A673 (cell line): Measurements from ENCODE around the gene WIPF3.

Source experiments
- CTCF ChIP-seq: fragments of 300-800, 200-600 bp; sonication (generic); conservative IDR thresholded peaks from 2 replicates; pipeline ENCODE4 v1.5.1; 2017; ENCODE audit warnings: low read depth, mild to moderate bottlenecking, antibody characterized with exemption, low read length, moderate library complexity, mixed read lengths
- EZH2 ChIP-seq: fragments of 200-600 bp; sonication (generic); IDR thresholded peaks from 2 replicates; pipeline ENCODE4 v1.6.1; 2017; ENCODE audit warnings: borderline replicate concordance, low read depth, mild to moderate bottlenecking, mixed read lengths, antibody characterized with exemption, low read length; ENCODE audit not compliant: poor library complexity, severe bottlenecking

- TF ChIP-seq CTCF (no peak), EZH2 (no peak)
Measured at GRCh38 chr7:29839921-29840320, 33.6 kb downstream of the WIPF3 start.
